NCI-H226 (cell line): ENCODE measurements around the gene SRGAP2B.
"Not testable (repeated sequence)": the region's sequence is repeated elsewhere in the genome, so short reads cannot be mapped to it uniquely, and the experiment has no call there.

ENCODE experiments used
- DNase-seq: peaks from one replicate; pipeline ENCODE4 v3.0.0-alpha.2; 2015

The SRGAP2B gene

DNA sequence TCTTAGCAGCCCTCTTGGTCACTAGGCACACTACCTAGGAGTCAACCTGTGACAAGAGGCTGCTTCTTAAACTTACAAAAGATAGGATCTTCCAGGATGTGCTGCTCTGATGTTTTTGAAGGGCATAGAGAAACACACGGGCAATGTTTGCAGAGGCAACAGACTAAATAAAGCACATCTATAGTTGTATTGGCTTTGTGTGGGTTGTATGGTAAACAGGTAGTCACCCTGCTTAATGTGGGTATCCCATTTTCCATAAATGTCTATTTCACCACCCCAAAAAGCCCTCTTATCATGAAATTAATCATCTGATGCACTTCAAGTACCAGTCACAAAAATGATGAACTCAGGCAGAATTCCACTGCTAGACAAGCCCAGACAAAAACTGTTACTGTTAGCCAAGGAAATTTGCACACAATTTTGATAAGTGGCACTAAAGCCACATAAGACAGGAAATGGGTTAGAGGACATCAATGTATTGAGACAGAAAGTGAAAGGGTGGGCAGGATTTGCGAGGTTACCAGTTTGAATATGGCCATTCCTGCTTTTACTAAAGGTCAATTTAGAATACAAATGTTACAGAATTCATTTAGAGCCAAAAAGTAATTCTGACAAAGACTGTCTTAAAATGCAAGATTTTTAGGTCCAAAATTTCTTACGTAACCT, 205.5 kb downstream of the SRGAP2B start:
- not testable (repeated sequence) for DNase-seq

DNA sequence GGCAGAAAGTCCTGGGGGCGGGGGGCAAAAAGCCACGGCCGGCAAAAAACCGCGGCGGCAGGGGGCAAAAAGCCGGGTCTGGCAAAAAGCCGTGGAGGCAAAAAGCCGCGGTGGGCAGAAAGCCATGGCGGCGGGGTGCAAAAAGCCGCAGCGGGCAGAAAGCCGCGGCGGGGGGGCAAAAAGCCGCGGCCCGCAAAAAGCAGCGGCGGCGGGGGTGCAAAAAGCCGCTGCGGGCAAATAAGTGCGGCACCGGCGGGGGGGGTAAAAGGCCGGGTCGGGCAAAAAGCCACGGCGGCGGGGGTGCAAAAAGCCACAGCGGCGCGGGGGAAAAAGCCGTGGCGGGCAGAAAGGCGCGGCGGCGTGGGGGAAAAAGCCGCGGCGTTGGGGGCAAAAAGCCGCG, 212.1 kb downstream of the SRGAP2B start:
- not testable (repeated sequence) for DNase-seq

DNA sequence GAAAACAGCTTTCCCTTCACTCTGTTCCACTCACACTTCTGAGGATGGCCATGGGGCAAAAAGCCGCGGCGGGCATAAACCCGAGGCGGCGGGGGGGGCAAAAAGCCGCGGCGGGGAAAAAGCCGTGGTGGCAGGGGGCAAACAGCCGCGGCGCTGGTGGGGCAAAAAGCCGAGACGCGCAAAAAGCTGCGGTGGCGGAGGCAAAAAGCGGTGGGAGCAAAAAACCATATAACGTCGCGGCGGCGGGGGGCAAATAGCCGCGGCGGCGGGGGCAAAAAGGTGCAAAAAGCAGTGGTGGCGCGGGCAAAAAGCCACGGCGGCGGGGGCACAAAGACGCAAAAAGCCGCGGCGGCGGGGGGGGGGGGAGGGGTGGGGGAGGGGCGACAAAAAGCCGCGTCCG, 212.8 kb downstream of the SRGAP2B start:
- DNase-seq, result not testable (repeated sequence)

DNA sequence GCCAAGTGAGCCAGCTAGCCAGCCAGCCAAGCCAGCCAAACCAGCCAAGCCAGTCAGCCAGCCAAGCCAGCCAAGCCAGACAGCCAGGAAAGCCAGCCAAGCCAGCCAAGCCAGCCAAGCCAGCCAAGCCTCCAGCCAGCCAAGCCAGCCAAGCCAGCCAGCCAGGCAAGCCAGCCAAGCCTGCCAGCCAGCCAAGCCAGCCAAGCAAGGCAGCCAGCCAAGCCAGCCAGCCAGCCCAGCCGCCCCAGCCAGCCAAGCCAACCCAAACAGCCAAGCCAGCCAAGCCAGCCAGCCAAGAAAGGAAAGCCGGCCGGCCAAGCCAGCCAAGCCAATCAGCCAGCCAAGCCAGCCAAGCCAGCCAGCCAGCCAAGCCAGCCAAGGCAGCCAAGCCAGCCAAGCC, 236.5 kb downstream of the SRGAP2B start:
- not testable (repeated sequence) for DNase-seq
